DND-41 (cell line): Measurements from ENCODE around the gene OR6C75.
"Not testable (repeated sequence)": the region's sequence is repeated elsewhere in the genome, so short reads cannot be mapped to it uniquely, and the experiment has no call there.

Experiments
- ATAC-seq: fragments of 200-7000 bp; cut with Tn5 transposase; 3 replicates; pipeline ENCODE4 v1.9.1; 2021; ENCODE audit warnings: low read depth; ENCODE audit not compliant: insufficient read depth
- DNase-seq: peaks from one replicate; pipeline ENCODE4 v3.0.0-alpha.2; 2020
- H2AFZ ChIP-seq: 2 replicates; pipeline ENCODE4 v1.6.0; 2012; ENCODE audit warnings: low read depth, low read length
- H3K27ac ChIP-seq: 2 replicates; pipeline ENCODE4 v1.5.1; 2012; ENCODE audit warnings: low read length, inconsistent platforms
- H3K27me3 ChIP-seq: fragments of 200-600 bp; sonication (generic); 2 replicates; pipeline ENCODE4 v1.6.0; 2012; ENCODE audit warnings: low read length, mild to moderate bottlenecking, inconsistent platforms; ENCODE audit not compliant: insufficient read depth, poor library complexity
- H3K36me3 ChIP-seq: 2 replicates; pipeline ENCODE4 v1.5.1; 2012; ENCODE audit warnings: low read length, inconsistent platforms; ENCODE audit not compliant: insufficient read depth
- H3K4me1 ChIP-seq: 2 replicates; pipeline ENCODE4 v1.5.1; 2012; ENCODE audit warnings: mild to moderate bottlenecking, low read length; ENCODE audit not compliant: insufficient read depth
- H3K4me2 ChIP-seq: 2 replicates; pipeline ENCODE4 v1.6.0; 2012; ENCODE audit warnings: mild to moderate bottlenecking, moderate library complexity, low read length, inconsistent platforms; ENCODE audit not compliant: insufficient read depth
- H3K4me3 ChIP-seq, 2 experiments: fragments of 200-600 bp in 1 of 2; shearing (Covaris generic) in 1 of 2; 2 replicates each; pipeline ENCODE4 v1.5.1; 2012 to 2016; ENCODE audit warnings: inconsistent platforms in 2 of 2, low read length in 2 of 2, mild to moderate bottlenecking in 2 of 2, low read depth in 1 of 2, moderate library complexity in 1 of 2
- H3K79me2 ChIP-seq: 2 replicates; pipeline ENCODE4 v1.6.0; 2012; ENCODE audit warnings: low read length, inconsistent platforms; ENCODE audit not compliant: insufficient read depth
- H3K9ac ChIP-seq: 2 replicates; pipeline ENCODE4 v1.6.0; 2012; ENCODE audit warnings: low read depth, mild to moderate bottlenecking, inconsistent platforms, low read length, moderate library complexity
- H3K9me3 ChIP-seq: 2 replicates; pipeline ENCODE4 v1.5.1; 2012; ENCODE audit warnings: low read length, moderate library complexity, mild to moderate bottlenecking, inconsistent platforms; ENCODE audit not compliant: insufficient read depth, severe bottlenecking
- H4K20me1 ChIP-seq: 2 replicates; pipeline ENCODE4 v1.6.0; 2012; ENCODE audit warnings: low read length; ENCODE audit not compliant: insufficient read depth
- CTCF ChIP-seq: IDR thresholded peaks from 2 replicates; pipeline ENCODE4 v1.5.1; 2012; ENCODE audit warnings: borderline replicate concordance, low read length, moderate library complexity, mild to moderate bottlenecking; ENCODE audit not compliant: poor library complexity, severe bottlenecking; ENCODE audit errors: extremely low read depth
- EZH2 ChIP-seq: IDR thresholded peaks from 3 replicates; pipeline ENCODE4 v1.6.1; 2012; ENCODE audit warnings: borderline replicate concordance, low read depth, mild to moderate bottlenecking, moderate library complexity, low read length, inconsistent platforms; ENCODE audit not compliant: severe bottlenecking

OR6C75 gene

GRCh38 chr12:55330446-55330845 is 32.3 kb upstream of the OR6C75 start, which contains the start of gene OR6C3:
Gene OR6C3 (plus strand): TSS chr12:55330746. CDS start chr12:55331701, 955 bp downstream.
- H2AFZ ChIP-seq: no peak within 1 kb of the TSS
- no peaks in the 10 kb centered on the region for H4K20me1 ChIP-seq
- DNase-seq (no peak), ATAC-seq (no peak)
- H3K27ac ChIP-seq: no peak within 1 kb of the TSS
- no peaks in the 10 kb centered on the region for H3K79me2 ChIP-seq
- no peak within 1 kb of the TSS for H3K4me2 ChIP-seq
- no peaks in the 10 kb centered on the region for H3K9me3 ChIP-seq
- H3K27me3 ChIP-seq: no peaks in the 10 kb centered on the region
- TF ChIP-seq EZH2: no peak
- TF ChIP-seq CTCF: no peak
- H3K36me3 ChIP-seq: no peaks in the 10 kb centered on the region
- no peak within 1 kb of the TSS for H3K4me3 ChIP-seq
- no peak within 1 kb of the TSS for H3K9ac ChIP-seq
- H3K4me1 ChIP-seq: no peaks in the 10 kb centered on the region

- no peak overlapping the region for H3K4me2 ChIP-seq
- no peaks in the 10 kb centered on the region for H3K4me1 ChIP-seq
Measured at GRCh38 chr12:55336002-55336401, 26.8 kb upstream of the OR6C75 start.

GRCh38 chr12:55355338-55355737 is 7.4 kb upstream of the OR6C75 start:
- not testable (repeated sequence) for H3K9ac ChIP-seq, ATAC-seq, H3K4me1 ChIP-seq, H3K27me3 ChIP-seq, H3K4me2 ChIP-seq, H3K27ac ChIP-seq, H4K20me1 ChIP-seq, H3K9me3 ChIP-seq, H3K4me3 ChIP-seq, H3K79me2 ChIP-seq, H2AFZ ChIP-seq, DNase-seq, H3K36me3 ChIP-seq

More at GRCh38 chr12:55336002-55336401, 26.8 kb upstream of the OR6C75 start:
- TF ChIP-seq EZH2 (no peak), CTCF (no peak)
- Histone ChIP-seq H2AFZ (no peak overlapping the region), H3K36me3 (no peaks in the 10 kb centered on the region), H3K9ac (no peak overlapping the region), H3K79me2 (no peaks in the 10 kb centered on the region), H3K27ac (no peak overlapping the region), H3K9me3 (no peaks in the 10 kb centered on the region), H3K27me3 (peaks cover 3% of the 10 kb centered on the region), H3K4me3 (no peak overlapping the region), H4K20me1 (no peaks in the 10 kb centered on the region)
- ATAC-seq (no peak), DNase-seq (no peak)

- ATAC-seq: no peak
- Histone ChIP-seq H3K36me3 (no peaks in the 10 kb centered on the region), H3K4me2 (no peak overlapping the region), H3K79me2 (no peaks in the 10 kb centered on the region), H3K27me3 (peaks cover 6% of the 10 kb centered on the region), H2AFZ (no peak overlapping the region), H3K9me3 (no peaks in the 10 kb centered on the region), H4K20me1 (no peaks in the 10 kb centered on the region), H3K27ac (no peak overlapping the region), H3K9ac (no peak overlapping the region), H3K4me3 (no peak overlapping the region), H3K4me1 (no peaks in the 10 kb centered on the region)
- TF ChIP-seq EZH2: no peak
- TF ChIP-seq CTCF: no peak
- no peak for DNase-seq
Measured at GRCh38 chr12:55365086-55365485, 2.3 kb downstream of the OR6C75 start.
